ENCODE results near the gene PTPRH.

- TF ChIP-seq, protein P1, sequence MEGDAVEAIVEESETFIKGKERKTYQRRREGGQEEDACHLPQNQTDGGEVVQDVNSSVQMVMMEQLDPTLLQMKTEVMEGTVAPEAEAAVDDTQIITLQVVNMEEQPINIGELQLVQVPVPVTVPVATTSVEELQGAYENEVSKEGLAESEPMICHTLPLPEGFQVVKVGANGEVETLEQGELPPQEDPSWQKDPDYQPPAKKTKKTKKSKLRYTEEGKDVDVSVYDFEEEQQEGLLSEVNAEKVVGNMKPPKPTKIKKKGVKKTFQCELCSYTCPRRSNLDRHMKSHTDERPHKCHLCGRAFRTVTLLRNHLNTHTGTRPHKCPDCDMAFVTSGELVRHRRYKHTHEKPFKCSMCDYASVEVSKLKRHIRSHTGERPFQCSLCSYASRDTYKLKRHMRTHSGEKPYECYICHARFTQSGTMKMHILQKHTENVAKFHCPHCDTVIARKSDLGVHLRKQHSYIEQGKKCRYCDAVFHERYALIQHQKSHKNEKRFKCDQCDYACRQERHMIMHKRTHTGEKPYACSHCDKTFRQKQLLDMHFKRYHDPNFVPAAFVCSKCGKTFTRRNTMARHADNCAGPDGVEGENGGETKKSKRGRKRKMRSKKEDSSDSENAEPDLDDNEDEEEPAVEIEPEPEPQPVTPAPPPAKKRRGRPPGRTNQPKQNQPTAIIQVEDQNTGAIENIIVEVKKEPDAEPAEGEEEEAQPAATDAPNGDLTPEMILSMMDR (IDR thresholded peaks at IDR 0.05), result no peak
- TF ChIP-seq EP300 (IDR thresholded peaks at IDR 0.05) (no peak), POLR2A (IDR thresholded peaks at IDR 0.05; ENCODE audit: low read depth) (no peak)
Observed at GRCh38 chr19:55228015-55228391, 18.7 kb upstream of the PTPRH start.
